ENCODE data around the gene SUMO3.

Gene SUMO3

DNA sequence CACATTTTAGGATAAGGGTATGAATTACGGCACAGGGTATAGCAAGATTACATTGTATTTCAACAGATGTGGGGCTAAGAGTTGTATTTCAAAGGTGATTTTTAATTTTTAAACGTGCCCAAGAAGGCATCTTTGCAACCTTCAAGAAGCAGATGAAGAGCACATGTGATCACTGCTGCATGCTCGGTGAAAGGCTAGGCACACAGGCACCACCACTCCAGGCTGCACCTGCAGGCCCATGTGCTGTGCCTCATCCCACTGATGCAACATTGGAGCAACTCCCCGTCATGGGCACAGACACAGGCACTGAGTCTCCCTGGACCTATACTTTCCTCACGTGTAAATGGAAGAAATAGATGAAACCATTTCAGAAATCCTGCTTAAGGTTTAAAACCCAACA lies 39.8 kb downstream of the SUMO3 start:
- no peak for DNase-seq

- no peak for DNase-seq
These were observed 42.9 kb downstream of the SUMO3 start for GRCh38 chr21:44774972-44775371.

GRCh38 chr21:44773291-44773932 lies 44.5 kb downstream of the SUMO3 start:
- no peak for DNase-seq

DNA sequence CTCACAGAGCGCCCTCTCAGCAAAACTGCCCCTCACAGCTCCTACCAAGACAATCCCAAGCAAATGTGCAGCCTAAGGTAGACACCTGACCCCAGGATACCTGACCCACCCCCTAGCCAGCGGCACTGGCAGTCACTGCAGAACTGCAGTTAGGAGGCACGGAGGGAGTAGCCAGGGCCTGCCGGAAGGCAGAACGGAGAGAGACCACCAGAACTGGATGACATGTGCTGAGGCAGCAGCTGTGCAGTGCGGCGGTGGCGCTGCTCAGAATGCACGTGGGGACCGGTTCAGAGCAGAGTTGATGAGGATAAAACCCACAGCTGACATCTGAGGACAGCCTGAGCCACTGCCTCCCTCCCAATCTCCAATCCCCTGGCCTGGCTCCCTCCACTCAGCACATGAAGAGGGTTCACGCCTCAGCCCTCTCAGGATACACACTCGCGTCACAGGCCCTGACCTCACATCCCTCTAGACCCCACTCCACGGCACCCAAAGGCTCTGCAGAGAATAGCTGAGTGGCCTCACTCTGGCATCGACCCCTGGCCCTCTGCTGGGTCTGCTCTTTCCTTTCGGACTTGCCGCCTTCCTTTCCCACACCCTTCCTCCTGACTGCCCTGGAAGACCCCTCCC lies 45.9 kb downstream of the SUMO3 start:
- DNase-seq = no peak

GRCh38 chr21:44767834-44768831 lies 49.7 kb downstream of the SUMO3 start:
- no peak for DNase-seq

GRCh38 chr21:44766818-44767354 lies 51.0 kb downstream of the SUMO3 start:
- no peak for DNase-seq

DNA sequence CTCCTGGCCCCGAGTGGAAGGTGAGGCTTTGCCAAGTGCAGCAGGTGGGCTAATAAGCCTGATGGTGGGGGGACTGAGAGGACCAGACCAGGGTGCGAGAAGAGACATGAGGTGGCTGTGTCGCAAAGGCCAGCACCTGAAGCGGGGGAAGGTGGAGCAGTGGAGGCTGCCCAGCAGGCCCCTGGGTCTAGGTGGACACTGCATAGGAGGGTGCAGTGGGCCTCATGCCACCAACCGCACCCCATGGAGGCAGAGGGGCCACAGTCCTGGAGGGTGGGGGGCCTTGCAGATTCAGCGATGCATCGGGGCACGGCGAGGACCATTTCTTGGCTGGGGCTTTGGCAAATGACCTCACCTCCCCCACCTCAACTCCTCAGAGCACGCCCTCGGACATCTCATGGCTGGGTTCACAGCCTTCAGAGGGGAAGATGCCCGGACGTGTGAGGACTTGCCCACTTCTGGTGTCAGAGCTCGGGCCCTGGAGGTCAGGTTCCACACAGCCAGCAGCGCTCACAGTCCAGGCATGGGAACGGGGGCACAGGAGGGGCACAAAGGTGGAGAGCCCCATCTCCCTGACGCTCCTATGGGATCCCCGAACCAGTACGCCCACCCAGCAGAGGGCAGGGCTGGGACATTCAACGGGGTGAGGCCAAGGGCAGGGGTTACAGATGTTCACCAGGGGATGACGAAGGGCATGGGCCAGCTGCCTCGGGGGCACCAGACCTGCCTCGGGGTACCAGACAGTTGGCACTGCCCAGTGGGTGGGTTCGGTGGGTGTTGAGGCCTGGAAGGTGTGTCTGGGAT lies 51.6 kb downstream of the SUMO3 start:
- DNase-seq = no peak

GRCh38 chr21:44765231-44766013 lies 52.4 kb downstream of the SUMO3 start:
- no peak for DNase-seq

DNA sequence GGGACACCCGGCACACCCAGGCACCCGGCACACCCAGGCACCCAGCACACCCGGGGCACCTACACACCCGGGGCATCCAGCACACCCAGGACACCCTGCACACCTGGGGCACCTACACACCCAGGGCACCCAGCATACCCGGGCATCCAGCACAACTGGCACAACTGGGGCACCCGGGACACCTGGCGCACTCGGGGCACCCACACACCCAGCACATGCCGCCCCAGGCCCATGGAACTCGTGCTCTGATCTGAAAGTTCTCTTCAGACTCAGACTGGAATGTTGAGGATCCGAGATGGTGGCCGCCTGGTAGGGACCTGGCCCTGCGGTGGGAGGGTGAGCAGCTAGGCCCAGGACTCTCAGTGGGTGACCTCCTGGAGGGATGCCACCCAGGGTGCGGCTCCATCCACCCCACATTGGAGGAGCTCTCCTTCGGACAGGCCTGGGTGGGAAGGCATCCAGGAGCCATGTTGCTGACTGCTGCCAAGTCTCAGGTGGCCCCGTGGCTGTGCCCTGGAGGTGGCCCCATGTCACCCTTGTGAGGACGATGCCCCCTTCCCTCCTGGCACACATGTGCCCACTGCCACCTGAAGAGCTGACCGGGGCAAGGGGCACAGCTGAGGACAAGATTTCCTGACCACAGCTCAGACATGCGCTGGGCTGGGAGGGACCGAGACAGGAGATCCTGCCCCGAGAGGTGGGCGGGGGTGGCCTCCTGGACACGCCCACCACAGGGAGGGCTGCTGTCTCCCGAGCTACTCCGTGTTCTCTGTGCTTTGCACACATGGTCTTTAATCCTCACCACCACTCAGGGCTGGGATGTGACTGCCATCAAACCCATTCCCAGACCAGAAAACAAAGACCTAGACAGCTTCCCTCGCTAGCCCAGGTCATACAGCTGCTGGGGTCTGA lies 53.3 kb downstream of the SUMO3 start:
- no peak for DNase-seq

DNA sequence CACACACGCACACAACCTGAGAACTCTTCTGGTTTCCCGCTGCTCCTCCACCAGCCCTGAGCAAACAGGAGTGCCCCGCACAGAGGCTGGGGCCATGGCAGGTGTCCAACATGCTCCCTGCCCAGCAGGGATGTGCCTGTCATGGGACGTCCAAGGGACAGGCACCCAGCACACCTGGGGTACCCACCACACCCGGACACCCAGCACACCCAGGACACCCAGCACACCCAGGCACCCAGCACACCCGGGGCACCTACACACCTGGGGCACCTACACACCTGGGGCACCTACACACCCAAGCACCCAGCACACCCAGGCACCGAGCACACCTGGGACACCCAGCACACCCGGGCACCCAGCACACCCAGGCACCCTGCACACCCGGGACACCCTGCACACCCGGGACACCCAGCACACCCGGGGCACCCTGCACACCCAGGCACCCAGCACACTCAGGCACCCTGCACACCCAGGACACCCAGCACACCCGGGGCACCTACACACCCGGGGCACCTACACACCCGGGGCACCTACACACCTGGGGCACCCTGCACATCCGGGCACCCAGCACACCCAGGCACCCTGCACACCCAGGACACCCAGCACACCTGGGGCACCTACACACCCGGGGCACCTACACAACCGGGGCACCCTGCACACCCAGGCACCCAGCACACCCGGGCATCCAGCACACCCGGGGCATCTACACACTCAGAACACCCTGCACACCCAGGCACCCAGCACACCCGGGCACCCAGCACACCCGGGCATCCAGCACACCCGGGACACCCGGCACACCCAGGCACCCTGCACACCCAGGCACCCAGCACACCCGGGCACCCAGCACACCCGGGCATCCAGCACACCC lies 54.2 kb downstream of the SUMO3 start:
- DNase-seq = no peak

DNA sequence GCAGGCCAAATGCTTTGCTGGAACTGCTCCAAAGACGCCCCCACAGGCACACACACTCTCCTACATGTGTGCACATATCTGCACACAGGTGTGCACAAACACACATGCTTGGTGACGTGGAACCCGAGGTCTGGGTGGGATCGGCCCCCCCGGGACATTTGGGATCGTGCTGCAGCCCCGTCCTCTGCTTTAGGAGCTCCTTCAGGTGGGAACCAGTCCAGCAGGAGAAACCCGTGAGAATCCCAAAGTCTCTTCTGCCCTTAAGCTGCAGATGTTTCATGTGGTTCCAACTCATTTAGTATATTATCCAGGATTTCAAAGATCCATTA lies 54.8 kb downstream of the SUMO3 start:
- DNase-seq = no peak

DNA sequence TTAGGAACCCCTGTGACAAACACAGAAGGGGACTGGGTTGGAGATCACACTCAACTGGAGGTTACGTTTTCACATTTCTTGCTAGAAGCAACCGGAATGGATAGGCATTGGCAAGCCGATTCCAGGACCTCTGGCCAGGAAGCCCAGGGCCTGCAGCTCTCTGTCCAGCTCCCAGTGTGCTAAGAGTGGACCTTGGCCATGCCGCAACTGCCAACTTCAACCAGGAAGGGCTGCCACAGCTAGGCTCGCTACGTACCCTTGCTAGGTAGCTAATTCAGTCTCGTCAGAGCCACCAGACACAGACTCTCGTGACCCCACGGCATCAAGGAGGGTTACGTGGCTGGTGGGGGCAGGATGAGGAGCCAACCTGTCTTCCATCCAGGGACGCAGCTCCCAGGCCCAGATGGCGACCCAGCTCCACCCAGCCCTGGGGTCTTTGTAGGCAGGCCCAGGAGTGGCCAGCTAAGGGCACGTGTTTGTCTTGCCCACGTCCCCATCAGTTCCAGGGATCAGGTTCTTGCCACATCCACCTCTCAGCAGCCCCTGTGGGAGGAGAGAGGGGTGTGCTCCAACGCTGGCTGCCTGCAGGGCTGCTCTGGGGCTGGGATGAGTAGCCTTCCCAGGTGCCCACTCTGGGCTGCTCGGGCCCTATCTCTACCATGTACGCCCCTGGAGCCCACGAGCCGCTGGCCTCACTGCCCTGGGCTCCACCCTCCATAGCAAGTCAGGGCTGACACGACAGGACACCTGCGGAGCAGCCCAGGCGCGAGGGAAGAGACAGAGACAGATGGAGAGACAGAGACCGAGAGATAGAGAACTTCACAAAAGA lies 55.4 kb downstream of the SUMO3 start:
- no peak for DNase-seq

GRCh38 chr21:44761747-44762208 lies 56.1 kb downstream of the SUMO3 start:
- no peak for DNase-seq

DNA sequence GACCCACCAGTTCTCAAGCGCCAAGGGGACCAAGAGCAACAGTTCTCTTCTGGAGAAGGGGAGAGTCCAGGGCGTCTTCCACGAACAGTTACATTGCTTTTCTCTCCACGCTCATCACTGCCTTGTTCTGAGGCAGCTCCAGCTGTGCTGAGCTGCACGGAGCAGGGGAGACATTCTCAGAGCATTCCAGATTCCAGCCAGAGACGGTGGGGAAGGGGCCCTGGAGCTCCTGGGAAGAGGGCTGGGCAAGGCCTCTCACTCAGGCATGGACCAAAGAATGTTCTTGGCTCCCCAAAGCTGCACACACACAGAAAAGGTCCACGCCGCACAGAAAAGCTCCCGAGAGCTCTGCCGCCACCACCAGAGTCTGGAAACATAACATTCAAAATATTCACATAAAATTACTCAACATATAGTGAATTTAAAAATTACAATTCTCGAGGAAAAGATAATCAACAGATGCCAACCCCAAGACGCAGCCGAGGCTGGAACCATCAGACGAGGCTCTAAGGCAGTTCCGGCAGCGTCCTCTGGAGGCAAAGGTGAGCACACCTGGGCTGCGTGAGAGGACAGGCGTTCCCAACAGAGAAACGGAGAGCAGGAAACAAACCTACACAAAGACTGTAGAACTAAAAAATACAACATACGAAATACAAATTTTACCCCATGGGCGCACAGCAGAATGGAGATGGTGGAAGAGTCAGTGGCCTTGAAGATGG lies 56.7 kb downstream of the SUMO3 start:
- DNase-seq = no peak

GRCh38 chr21:44760376-44760775 lies 57.5 kb downstream of the SUMO3 start:
- DNase-seq = no peak

- no peak for DNase-seq
These were observed 58.1 kb downstream of the SUMO3 start for GRCh38 chr21:44759628-44760285.

Measured in HCEC 1CT (cell line).